HG03108 (cell line): ENCODE measurements around the gene DNASE1L1.

Experiments
- ATAC-seq: cut with Tn5 transposase; IDR thresholded peaks from one replicate; pipeline ENCODE4 v1.9.1; 2021; ENCODE audit warnings: moderate library complexity; ENCODE audit not compliant: unreplicated experiment

DNASE1L1 gene

DNA sequence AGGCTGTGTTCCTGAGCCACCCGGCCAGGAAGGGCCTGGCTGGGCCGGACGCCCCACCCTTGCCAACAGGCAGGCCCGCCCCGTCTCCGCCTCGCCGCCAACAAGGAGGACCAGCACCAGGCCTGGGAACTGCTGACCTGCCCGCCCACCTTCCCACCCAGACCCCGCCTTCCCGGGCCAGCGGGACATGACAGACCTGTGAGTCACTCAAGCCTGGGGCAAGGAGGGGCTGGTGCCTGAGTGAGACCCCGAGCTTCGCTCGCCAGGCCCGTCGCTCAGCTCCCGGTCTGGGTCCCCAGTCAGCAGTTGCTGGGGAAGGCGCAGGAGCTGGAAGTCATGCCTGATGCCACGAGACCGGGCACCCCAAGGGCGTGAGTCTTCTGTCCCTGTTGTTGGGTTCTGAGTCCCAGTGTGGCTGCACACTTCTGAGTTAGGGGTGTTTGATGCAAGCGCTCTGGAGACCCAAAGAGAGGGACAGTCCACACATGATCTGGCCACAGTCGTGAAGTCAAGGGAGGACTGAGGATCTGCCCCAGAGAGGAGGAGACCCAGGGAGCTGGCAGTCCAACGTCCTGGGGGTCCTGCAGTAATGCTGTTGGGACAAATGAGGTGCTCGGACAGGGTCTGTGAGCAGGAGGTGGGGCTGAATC lies at the start of gene DNASE1L1:
Gene DNASE1L1, minus strand, starts transcription at position 33 of the 650 bp plus-strand sequence. CDS start 3,686 bp downstream, outside the sequence.
- peak; percentile 49 for ATAC-seq

DNA sequence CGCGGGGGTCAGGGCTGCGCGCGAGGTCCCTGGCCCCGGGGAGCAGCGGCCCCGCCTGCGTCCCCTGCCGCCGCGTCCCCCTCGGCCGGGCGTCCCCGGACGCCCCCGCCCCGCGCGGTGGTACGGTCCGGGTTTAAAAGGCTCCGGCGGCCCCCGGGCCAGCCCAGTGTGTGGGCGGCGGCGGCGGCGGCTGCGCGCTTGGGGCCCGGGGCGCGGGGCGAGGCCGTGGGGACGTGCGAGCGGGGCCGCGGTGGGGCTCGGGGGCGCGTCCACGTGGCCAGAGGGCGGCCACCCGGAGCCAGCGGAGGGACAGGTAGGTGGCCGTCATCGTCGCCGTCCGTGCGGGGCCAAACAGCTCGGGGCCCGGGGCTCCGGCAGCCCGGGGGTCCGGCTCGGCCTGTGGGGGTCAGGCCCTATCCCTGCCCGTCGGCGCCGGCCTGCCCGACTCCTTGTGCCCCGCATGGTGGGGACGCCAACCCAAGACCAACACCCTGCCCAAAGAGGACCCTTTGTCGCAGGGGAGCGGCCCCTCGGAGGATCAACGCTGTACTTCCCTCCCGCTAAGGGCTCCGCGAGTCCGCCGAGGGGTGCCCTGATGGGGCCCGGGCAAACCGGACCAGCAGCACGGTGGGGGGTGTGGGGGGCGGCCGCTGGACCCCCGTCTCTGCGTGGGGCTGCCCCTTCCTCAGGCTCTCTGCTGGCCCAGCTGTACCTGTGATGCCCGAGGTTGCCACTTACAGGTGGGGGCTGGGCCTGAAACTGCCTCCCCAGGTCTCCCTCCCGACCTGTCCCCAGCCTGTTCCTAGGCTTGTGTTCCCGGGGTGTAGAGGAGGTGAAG lies 49.3 kb upstream of the DNASE1L1 start, which contains the start of gene PLXNA3:
Gene PLXNA3, plus strand, starts transcription at position 166 of the 838 bp plus-strand sequence. CDS start 1,903 bp downstream, outside the sequence.
- peak; percentile 48 for ATAC-seq

DNA sequence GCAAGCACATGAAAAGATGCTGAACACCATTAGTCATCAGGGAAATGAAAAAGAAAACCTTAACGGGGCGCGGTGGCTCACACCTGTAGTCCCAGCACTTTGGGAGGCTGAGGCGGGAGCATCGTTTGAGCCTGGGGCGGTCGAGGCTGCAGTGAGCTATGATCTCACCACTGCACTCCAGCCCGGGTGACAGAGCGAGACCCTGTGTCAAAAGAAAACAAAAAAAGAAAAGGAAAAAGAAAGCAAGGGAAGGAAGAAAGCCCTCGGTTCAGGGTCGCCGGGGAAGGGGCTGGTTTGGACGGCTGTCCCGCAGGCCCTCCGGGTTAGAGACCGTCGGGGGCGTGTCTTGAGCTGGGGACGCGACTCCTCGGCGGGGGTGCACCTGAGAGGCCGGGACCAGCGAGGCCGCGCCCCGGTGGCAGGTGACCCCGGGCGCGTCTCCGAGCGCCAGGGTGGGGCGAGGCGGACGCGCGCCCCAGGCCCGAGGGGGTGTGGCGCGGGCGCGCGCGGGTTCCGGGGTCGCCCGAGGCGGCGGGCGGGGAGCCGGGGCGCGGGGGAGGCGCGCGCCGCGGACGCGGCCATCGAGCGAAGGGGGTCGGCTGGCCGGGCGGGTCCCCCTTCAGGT lies 48.5 kb upstream of the DNASE1L1 start:
- peak; percentile 50 for ATAC-seq

DNA sequence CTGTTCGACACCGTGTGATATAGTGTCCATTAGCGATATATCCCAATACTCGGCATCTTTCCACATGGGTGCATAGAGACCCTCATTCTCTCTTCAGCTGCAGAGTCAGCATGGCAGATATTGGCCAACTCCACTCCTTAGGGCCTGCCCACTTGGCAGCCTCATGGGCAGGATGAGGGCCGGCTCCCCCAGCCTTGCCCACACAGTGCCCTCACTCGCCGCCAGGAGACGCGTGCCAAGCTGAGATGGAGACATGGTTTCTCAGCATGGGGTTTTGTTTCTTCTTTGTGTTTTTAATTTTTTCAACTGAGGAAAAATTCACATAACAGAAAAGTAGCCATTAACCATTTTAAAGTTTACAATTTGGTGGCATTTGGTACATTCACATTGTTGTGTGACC lies 43.8 kb upstream of the DNASE1L1 start:
- ATAC-seq = no peak

- ATAC-seq = no peak
Observed at GRCh38 chrX:154450312-154450711, 41.3 kb upstream of the DNASE1L1 start.

DNA sequence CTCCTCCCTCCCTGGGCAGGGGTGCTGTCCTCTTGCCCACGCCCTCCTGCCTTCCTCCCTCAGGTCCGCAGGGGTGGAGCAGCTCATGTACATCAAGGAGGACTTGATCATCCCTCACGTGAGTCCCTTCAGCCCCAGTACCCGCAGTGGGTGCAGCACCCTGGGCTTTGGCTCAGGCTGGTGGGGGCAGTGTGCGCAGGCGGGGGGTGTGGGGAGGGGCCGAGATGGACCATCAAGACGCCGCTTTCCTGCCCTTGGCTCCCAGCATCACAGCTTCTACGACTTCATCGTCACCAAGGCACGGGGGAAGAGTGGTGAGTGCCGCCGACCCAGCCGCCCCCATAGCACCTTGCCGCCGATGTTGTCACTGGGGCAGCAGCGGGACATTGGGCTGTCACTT lies 40.6 kb upstream of the DNASE1L1 start:
- no peak for ATAC-seq

DNA sequence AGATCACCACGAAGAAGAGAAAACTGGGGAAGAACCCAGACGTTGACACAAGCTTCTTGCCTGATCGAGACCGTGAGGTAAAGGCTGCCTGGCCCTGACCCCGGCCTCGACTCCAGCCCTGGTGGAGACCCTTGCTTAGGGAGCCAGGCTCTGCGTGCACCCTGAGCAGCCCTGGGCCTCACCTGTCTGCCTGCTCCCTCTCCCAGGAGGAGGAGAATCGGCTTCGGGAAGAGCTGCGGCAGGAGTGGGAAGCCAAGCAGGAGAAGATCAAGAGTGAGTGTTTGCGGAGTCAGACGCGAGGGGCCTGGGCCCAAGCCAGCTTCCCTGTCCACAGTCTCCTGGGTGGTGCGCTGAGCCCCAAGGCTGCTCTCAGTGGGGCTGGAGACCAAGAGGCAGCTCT lies 39.4 kb upstream of the DNASE1L1 start:
- ATAC-seq = no peak

- no peak for ATAC-seq
Observed at GRCh38 chrX:154446430-154446829, 37.4 kb upstream of the DNASE1L1 start.

DNA sequence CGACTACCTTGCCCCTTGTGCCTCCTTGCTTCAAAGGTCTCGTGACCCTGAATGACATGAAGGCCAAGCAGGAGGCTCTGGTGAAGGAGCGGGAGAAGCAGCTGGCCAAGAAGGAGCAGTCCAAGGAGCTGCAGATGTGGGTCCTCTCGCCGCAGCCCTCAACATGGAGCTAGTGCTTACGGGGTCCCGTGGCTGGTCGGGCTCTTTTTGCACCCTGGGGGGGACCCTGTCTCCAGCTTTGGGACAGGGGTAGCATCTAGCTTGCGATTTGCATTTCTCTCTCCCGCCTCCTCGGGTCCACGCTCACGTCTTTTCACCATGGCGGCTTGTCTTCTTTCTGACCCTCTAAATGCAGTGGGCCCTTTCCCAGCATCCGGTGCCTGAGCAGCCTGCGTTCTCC lies 36.7 kb upstream of the DNASE1L1 start:
- no peak for ATAC-seq

DNA sequence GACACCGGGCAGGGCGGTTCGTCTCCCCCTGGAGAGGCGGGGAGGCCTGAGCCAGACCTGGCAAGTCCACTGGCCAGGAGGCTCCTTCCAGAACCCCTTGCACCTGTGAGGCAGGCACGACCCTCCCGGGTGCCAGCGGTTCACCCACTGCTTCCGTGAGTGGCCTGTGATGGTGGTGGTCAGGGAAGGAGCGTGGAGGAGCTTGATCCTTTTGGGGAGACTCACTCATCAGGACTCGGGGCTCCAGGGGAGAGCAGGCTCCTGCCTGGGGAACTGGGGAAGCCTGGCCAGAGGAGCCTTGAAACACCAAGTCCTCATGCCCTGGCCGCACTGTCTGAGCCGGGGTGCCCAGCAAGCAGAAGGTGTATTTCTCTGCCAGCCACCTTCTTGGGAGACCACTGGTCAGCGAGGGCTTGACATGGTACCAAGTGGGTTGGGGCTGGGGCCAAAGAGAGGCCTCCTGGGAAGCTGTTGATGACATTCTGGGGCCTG lies 35.7 kb upstream of the DNASE1L1 start:
- no peak for ATAC-seq

DNA sequence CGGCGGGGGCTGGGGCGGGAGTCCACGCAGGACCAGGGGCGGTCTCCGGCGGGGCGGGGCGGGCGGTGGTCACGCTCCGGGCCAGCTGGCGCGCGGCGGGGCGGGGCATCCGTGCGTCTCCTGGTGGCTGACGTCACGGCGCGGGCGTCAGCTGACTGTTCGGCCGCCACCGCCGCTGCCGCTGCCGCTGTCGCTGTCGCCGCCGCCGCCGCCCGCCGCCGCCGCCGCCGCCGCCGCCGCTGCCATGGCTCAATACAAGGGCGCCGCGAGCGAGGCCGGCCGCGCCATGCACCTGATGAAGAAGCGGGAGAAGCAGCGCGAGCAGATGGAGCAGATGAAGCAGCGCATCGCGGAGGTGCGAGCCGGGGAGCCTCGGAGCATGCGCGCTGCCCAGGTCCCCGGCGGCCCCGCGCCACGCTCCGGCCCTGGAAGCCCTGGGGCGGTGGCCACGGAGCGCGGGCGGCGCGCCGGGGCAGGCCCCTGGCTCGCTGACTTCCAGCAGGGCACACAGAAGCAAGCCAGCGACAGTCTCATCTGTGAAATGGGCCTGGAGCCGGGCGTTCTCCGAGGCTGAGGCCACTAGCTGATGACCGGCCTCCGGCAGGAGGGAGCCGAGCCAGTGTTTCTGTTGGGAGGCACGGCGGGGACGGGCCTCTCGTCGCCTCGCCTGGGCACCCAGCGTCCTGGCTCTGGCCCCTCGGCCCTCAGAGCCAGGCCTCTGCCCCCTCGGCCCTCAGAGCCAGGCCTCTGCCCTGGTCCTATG lies 35.1 kb upstream of the DNASE1L1 start, which contains the start of gene FAM50A:
Gene FAM50A, plus strand, starts transcription at position 150 of the 763 bp plus-strand sequence. Its CDS starts 95 bp downstream, at position 245.
- peak; percentile 77 for ATAC-seq

DNA sequence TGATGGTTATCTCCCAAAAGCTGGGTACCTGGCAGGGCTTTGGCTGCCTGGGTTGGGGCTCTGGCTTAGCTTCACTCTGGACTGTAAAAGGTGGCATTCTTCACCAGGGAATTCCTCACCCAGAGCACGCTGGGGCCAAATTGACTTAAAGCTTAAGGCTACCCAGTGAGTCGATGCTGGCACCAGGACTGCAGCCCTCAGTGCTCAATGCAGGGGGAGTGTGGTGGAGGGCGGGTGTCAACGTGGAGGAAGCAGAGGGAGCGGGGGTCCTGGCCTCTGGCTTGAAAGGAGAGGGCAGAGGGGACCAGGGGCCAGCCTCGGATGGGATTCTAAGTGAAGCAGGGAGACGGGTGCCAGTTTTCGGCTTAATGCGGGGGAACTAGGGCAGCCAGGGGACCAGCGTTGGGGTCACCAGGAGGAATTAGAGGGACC lies 34.4 kb upstream of the DNASE1L1 start:
- ATAC-seq = no peak

GRCh38 chrX:154441984-154442707 lies 33.1 kb upstream of the DNASE1L1 start:
- no peak for ATAC-seq

GRCh38 chrX:154441564-154441963 lies 32.5 kb upstream of the DNASE1L1 start:
- no peak for ATAC-seq

GRCh38 chrX:154440623-154441357 lies 31.7 kb upstream of the DNASE1L1 start:
- no peak for ATAC-seq

- no peak for ATAC-seq
Observed at GRCh38 chrX:154439841-154440240, 30.8 kb upstream of the DNASE1L1 start.

DNA sequence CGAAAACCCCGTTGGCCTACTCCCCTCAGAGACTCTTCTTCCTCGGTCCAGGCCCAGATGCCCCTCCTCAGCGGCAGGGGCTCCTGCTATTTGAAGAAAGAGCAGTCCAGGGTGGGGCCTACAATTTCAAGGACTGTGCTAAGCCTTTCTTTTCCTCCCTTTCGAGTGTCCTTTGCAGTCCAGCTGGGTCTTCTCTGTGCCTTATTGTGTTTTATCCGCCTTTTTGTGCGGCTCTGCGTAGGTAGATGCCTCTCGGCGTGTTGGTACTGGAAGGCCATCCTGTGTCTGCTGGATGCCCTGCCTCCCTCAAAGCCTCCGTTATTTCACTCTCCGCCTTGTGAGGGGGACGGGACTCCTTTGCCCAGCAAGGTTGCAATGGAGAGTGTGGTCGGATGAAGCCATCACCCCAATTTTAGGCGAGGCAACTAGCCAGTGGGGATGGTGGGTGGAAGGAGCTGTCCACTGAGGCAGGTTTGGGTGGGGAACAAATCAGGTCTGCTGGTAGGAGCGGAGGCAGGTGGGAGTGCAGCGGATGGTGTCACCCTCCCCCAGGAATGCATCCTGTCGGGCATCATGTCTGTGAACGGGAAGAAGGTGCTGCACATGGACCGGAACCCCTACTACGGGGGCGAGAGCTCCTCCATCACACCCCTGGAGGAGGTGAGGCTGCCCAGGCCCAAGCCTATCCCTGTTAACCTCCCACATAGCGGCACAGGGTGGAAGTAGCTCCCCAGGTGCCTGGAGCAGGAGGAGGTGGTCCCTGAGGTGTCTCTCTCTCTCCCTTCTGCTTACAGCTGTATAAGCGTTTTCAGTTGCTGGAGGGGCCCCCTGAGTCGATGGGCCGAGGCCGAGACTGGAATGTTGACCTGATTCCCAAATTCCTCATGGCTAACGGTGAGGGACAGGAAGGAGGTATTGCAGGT lies 29.2 kb upstream of the DNASE1L1 start:
- no peak for ATAC-seq
